ENCODE measurements around the gene NCAM1. TPM values are rescaled to one million over a fixed set of nuclear protein-coding genes. Genes with fewer than 3 reads are reported as not detected.

The NCAM1 gene
- polyA plus RNA-seq, 1 donor (not counting 4 experiments of a cell fraction or from before 2014, with no cell fraction given), result 0.04 TPM

DNA sequence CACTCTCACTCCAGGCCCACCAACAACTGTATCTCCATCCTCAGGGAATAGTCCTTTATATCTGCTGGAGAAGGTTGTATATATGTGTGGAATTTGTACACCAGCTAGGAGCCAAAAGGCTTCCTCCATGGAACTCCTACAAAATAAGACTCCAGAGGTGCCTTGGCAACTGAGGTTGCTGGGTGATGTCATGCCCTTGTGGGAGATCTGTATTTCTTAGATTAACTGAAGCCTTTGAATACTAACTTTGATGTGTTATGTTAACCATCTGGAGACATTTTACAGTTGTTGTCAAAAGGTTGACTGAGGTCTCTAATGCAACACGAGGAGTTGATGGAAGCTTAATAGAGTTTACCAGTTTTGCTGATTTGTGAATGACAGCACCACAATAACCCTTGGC lies 213.7 kb downstream of the NCAM1 start:
- FAIRE-seq (no peak), DNase-seq (ENCODE audit: low read depth, low spot score) (no peak)
- Histone ChIP-seq H3K27ac (ENCODE audit: control insufficient read depth, insufficient read depth, low read length) (no peak overlapping the region), H3K4me1 (ENCODE audit: control insufficient read depth, extremely low read depth, insufficient read depth, low read length) (peaks cover 8% of the 10 kb centered on the region), H2AFZ (ENCODE audit: control insufficient read depth, low read length) (no peak overlapping the region), H3K36me3 (ENCODE audit: control insufficient read depth in 2 of 2, extremely low read depth in 1 of 2, insufficient read depth in 2 of 2, low read length in 2 of 2) (no peaks in the 10 kb centered on the region), H3K9me1 (ENCODE audit: control insufficient read depth, extremely low read depth, insufficient read depth, low read length) (no peaks in the 10 kb centered on the region), H3K9me3 (ENCODE audit: control insufficient read depth, low read depth, low read length) (no peaks in the 10 kb centered on the region), H3K9ac (ENCODE audit: control insufficient read depth, extremely low read depth, insufficient read depth, low read length) (no peak overlapping the region), H4K20me1 (ENCODE audit: control insufficient read depth, extremely low read depth, insufficient read depth, low read length) (no peaks in the 10 kb centered on the region), H3K79me2 (ENCODE audit: control insufficient read depth, insufficient read depth, low read length) (no peaks in the 10 kb centered on the region), H3K4me3 (ENCODE audit: control insufficient read depth in 2 of 3, extremely low read depth in 1 of 3, insufficient read depth in 2 of 3, low read depth in 1 of 3, low read length in 3 of 3) (no peak overlapping the region), H3K4me2 (ENCODE audit: control insufficient read depth, extremely low read depth, insufficient read depth, low read depth, low read length) (no peak overlapping the region), H3K27me3 (ENCODE audit: control insufficient read depth, extremely low read depth, insufficient read depth, low read length) (no peaks in the 10 kb centered on the region)
- dilution Hi-C loops (cut with MboI; ENCODE audit: extremely low pct_ligation_motif_present, low sequenced_read_pairs), result no loop called here
- TF ChIP-seq, protein P1, sequence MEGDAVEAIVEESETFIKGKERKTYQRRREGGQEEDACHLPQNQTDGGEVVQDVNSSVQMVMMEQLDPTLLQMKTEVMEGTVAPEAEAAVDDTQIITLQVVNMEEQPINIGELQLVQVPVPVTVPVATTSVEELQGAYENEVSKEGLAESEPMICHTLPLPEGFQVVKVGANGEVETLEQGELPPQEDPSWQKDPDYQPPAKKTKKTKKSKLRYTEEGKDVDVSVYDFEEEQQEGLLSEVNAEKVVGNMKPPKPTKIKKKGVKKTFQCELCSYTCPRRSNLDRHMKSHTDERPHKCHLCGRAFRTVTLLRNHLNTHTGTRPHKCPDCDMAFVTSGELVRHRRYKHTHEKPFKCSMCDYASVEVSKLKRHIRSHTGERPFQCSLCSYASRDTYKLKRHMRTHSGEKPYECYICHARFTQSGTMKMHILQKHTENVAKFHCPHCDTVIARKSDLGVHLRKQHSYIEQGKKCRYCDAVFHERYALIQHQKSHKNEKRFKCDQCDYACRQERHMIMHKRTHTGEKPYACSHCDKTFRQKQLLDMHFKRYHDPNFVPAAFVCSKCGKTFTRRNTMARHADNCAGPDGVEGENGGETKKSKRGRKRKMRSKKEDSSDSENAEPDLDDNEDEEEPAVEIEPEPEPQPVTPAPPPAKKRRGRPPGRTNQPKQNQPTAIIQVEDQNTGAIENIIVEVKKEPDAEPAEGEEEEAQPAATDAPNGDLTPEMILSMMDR (optimal IDR thresholded peaks at IDR 0.05 in 1 of 3, IDR thresholded peaks at IDR 0.05 in 1 of 3, conservative IDR thresholded peaks at IDR 0.05 in 1 of 3; ENCODE audit: extremely low read depth in 1 of 3, insufficient read depth in 2 of 3, low read length in 3 of 3), result no peak
- TF ChIP-seq EZH2 (IDR thresholded peaks at IDR 0.05; ENCODE audit: low read length), result no peak

DNA sequence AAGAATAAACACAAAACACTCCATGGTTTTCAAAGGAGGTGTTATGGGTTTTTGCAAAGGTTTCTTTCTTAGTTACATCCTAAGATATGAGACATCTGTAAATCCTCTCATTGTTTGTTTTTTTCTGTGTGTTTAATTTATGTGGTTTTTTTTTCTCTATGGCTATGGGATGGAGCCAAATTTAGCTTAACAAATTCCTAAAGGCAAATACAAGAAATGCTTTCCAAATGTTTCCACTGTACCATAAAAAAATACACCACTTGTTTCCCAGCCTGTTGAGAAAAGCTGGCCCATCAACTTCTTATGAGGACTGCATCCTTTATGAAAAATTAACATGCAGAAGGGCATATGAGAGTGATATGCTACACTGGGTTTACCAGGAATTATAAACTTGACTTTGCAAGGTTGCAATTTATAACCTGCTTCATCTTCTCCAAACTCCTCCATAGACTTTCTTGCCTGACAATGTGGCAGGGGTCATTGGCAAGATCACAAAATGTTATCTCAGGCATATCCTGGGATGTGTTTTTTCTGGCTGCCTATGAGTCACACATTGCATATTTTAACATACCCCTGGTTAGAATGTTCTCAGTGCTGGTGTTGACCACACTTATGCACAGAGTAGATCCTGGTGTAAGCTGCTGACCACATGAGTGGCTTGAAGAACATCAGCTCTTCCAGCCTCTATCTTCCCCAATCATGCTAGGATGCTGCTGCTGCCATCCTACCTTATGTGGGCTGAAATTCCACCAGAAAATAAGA lies 215.6 kb downstream of the NCAM1 start:
- peak; percentile 48 for FAIRE-seq
- Histone ChIP-seq H2AFZ (ENCODE audit: control insufficient read depth, low read length) (no peak overlapping the region), H3K36me3 (ENCODE audit: control insufficient read depth in 2 of 2, extremely low read depth in 1 of 2, insufficient read depth in 2 of 2, low read length in 2 of 2) (no peaks in the 10 kb centered on the region), H4K20me1 (ENCODE audit: control insufficient read depth, extremely low read depth, insufficient read depth, low read length) (no peaks in the 10 kb centered on the region), H3K4me1 (ENCODE audit: control insufficient read depth, extremely low read depth, insufficient read depth, low read length) (peaks cover 8% of the 10 kb centered on the region), H3K9ac (ENCODE audit: control insufficient read depth, extremely low read depth, insufficient read depth, low read length) (no peak overlapping the region), H3K27me3 (ENCODE audit: control insufficient read depth, extremely low read depth, insufficient read depth, low read length) (no peaks in the 10 kb centered on the region), H3K4me2 (ENCODE audit: control insufficient read depth, extremely low read depth, insufficient read depth, low read depth, low read length) (no peak overlapping the region), H3K79me2 (ENCODE audit: control insufficient read depth, insufficient read depth, low read length) (no peaks in the 10 kb centered on the region), H3K4me3 (ENCODE audit: control insufficient read depth in 2 of 3, extremely low read depth in 1 of 3, insufficient read depth in 2 of 3, low read depth in 1 of 3, low read length in 3 of 3) (no peak overlapping the region), H3K9me3 (ENCODE audit: control insufficient read depth, low read depth, low read length) (no peaks in the 10 kb centered on the region), H3K27ac (ENCODE audit: control insufficient read depth, insufficient read depth, low read length) (no peak overlapping the region), H3K9me1 (ENCODE audit: control insufficient read depth, extremely low read depth, insufficient read depth, low read length) (no peaks in the 10 kb centered on the region)
- DNase-seq (ENCODE audit: low read depth, low spot score), result no peak
- dilution Hi-C loops (cut with MboI; ENCODE audit: extremely low pct_ligation_motif_present, low sequenced_read_pairs), result no loop called here
- TF ChIP-seq, protein P1 (optimal IDR thresholded peaks at IDR 0.05 in 1 of 3, IDR thresholded peaks at IDR 0.05 in 1 of 3, conservative IDR thresholded peaks at IDR 0.05 in 1 of 3; ENCODE audit: extremely low read depth in 1 of 3, insufficient read depth in 2 of 3, low read length in 3 of 3), result no peak
- TF ChIP-seq EZH2 (IDR thresholded peaks at IDR 0.05; ENCODE audit: low read length), result no peak
